ENCODE measurements around the gene CD2BP2.

GRCh38 chr16:30398661-30399434 lies 43.7 kb upstream of the CD2BP2 start:
- TF ChIP-seq EZH2 (IDR thresholded peaks at IDR 0.05; ENCODE audit: borderline replicate concordance) (no peak), CTCF (IDR thresholded peaks at IDR 0.05; ENCODE audit: poor library complexity) (no peak), EZH2phosphoT487 (IDR thresholded peaks at IDR 0.05; ENCODE audit: low read depth, severe bottlenecking, unreplicated experiment) (no peak)
